K562 (cell line): ENCODE measurements around the gene C9orf50. TPM values are rescaled to one million over a fixed set of nuclear protein-coding genes. Genes with fewer than 3 reads are reported as not detected.
A peak's percentile ranks its signal among the peaks of the same experiment; 100 is the strongest.

ENCODE experiments used
- ATAC-seq: fragments of 200-7000 bp; cut with Tn5 transposase; 3 replicates; pipeline ENCODE4 v1.9.1; 2020; ENCODE audit warnings: moderate library complexity
- BruUV-seq: library from RNA; stranded (reverse); fragments of 400-500 nt; replicated peaks from 2 replicates; lab custom pipeline; 2021; lab: Mats Ljungman, UMichigan
- CTCF ChIA-PET: fragments of 300-600 bp; formaldehyde crosslinking; extraction: SDS; loops from one replicate; lab custom pipeline; 2021; ENCODE audit warnings: low intra/inter-chr PET ratio; lab: Yijun Ruan, JAX
- POLR2A ChIA-PET: fragments of 300-600, 350-650 bp; sonication (Branson Sonifier 250); formaldehyde crosslinking; extraction: SDS; loops from one replicate; lab custom pipeline; 2021; ENCODE audit warnings: antibody characterized with exemption, inconsistent platforms; lab: Yijun Ruan, JAX
- DNase-seq, 4 experiments: peaks; one replicate each; pipeline versions ENCODE4 v3.0.0 to v3.0.0-alpha.2; 2011 to 2018; ENCODE audit warnings: low spot score in 3 of 4, mixed read lengths in 3 of 4; ENCODE audit errors: extremely low read depth in 1 of 4
- FAIRE-seq: peaks from 2 replicates; lab custom pipeline; 2011; peaks lifted over from hg19 to GRCh38; lab: Jason Lieb, UNC
- H2AFZ ChIP-seq: 2 replicates; pipeline ENCODE4 v1.6.0; 2011; ENCODE audit warnings: low read depth, low read length, control low read depth, inconsistent platforms
- H3K27ac ChIP-seq: fragments of 200-600 bp; 3 replicates; pipeline ENCODE4 v1.8.0; 2011; ENCODE audit warnings: low read depth, mild to moderate bottlenecking, control low read depth, inconsistent platforms, low read length, moderate library complexity, mixed read lengths; ENCODE audit errors: extremely low read depth
- H3K27me3 ChIP-seq, 2 experiments: fragments of 300-600 bp in 1 of 2; 2 replicates in 1 of 2; 3 replicates in 1 of 2; pipeline versions ENCODE4 v1.6.0 to v1.8.0; 2011; ENCODE audit warnings: inconsistent platforms in 2 of 2, low read length in 2 of 2, mild to moderate bottlenecking in 1 of 2, mixed read lengths in 1 of 2, moderate library complexity in 1 of 2; ENCODE audit not compliant: control insufficient read depth in 2 of 2, insufficient read depth in 2 of 2
- H3K36me3 ChIP-seq: fragments of 300-600 bp; 3 replicates; pipeline ENCODE4 v1.8.0; 2011; ENCODE audit warnings: mild to moderate bottlenecking, low read length, inconsistent platforms; ENCODE audit not compliant: control insufficient read depth, insufficient read depth
- H3K4me1 ChIP-seq, 2 experiments: fragments of 200-600 bp in 1 of 2; replicated peaks in 1 of 2; 2 replicates in 1 of 2; 3 replicates in 1 of 2; pipeline versions ENCODE4 v1.5.1 to v1.8.0; 2011; ENCODE audit warnings: inconsistent platforms in 2 of 2, low read length in 2 of 2, mild to moderate bottlenecking in 1 of 2, mixed read lengths in 1 of 2, moderate library complexity in 1 of 2; ENCODE audit not compliant: control insufficient read depth in 2 of 2, insufficient read depth in 2 of 2
- H3K4me2 ChIP-seq: 2 replicates; pipeline ENCODE4 v1.6.1; 2011; ENCODE audit warnings: low read length, control low read depth, inconsistent platforms, mixed read lengths; ENCODE audit not compliant: insufficient read depth
- H3K4me3 ChIP-seq: fragments of 200-600 bp; sonication (generic), shearing (Covaris generic); 2 replicates; pipeline ENCODE4 v1.5.1; 2016; ENCODE audit warnings: control low read depth, inconsistent platforms
- H3K79me2 ChIP-seq: fragments of 200-600 bp; 3 replicates; pipeline ENCODE4 v1.8.0; 2011; ENCODE audit warnings: low read length, inconsistent platforms; ENCODE audit not compliant: control insufficient read depth, insufficient read depth
- H3K9ac ChIP-seq, 2 experiments: 2 replicates each; pipeline versions ENCODE4 v1.6.0 to v1.6.1; 2011; ENCODE audit warnings: low read depth in 2 of 2, low read length in 2 of 2, control low read depth in 1 of 2, inconsistent platforms in 1 of 2, mild to moderate bottlenecking in 1 of 2, mixed read lengths in 1 of 2; ENCODE audit not compliant: insufficient read depth in 1 of 2
- H3K9me1 ChIP-seq: one replicate; pipeline ENCODE4 v1.6.0; 2011; ENCODE audit warnings: inconsistent platforms, mild to moderate bottlenecking, low read length, moderate library complexity; ENCODE audit not compliant: control insufficient read depth, insufficient read depth
- H3K9me3 ChIP-seq: replicated peaks from 2 replicates; pipeline ENCODE4 v1.5.1; 2011; ENCODE audit warnings: low read depth, low read length, inconsistent platforms; ENCODE audit not compliant: control insufficient read depth, insufficient read depth
- H4K20me1 ChIP-seq: replicated peaks from 2 replicates; pipeline ENCODE4 v1.6.1; 2011; ENCODE audit warnings: low read length, inconsistent platforms, mixed read lengths; ENCODE audit not compliant: control insufficient read depth, insufficient read depth
- CSDE1 ChIP-seq, 2 experiments: fragments of 450-650 bp; IDR thresholded peaks; 2 replicates each; pipeline ENCODE4 v1.6.1; 2016; ENCODE audit warnings: mild to moderate bottlenecking in 1 of 2
- ETV1 ChIP-seq: fragments of 450-650 bp; conservative IDR thresholded peaks from 2 replicates; pipeline ENCODE4 v1.6.1; 2016; ENCODE audit warnings: missing genetic modification characterization, control low read depth, low read depth, missing compliant biosample characterization
- NR2C1 ChIP-seq, 2 experiments: fragments of 450-650 bp; IDR thresholded peaks; 2 replicates each; pipeline ENCODE4 v1.6.1; 2017; ENCODE audit warnings: mild to moderate bottlenecking in 2 of 2, antibody characterized with exemption in 1 of 2, inconsistent platforms in 1 of 2, missing compliant biosample characterization in 1 of 2, missing genetic modification characterization in 1 of 2
- NR2C2 ChIP-seq, 2 experiments: fragments of 200-800 bp in 1 of 2; sonication (Bioruptor generic) in 1 of 2; sonication (generic) in 1 of 2; formaldehyde crosslinking in 1 of 2; IDR thresholded peaks; 2 replicates each; pipeline versions ENCODE4 v1.6.1 to v1.8.0; 2016 to 2022; ENCODE audit warnings: mild to moderate bottlenecking in 1 of 2, missing compliant biosample characterization in 1 of 2, missing genetic modification characterization in 1 of 2, missing genetic modification reagents in 1 of 2
- USF1 ChIP-seq: sonication (generic); formaldehyde crosslinking; IDR thresholded peaks from 2 replicates; pipeline ENCODE4 v1.9.0; 2022; ENCODE audit warnings: mild to moderate bottlenecking, missing genetic modification reagents
- VEZF1 ChIP-seq: fragments of 200-800 bp; sonication (Bioruptor generic); IDR thresholded peaks from 2 replicates; pipeline ENCODE4 v1.6.1; 2017; ENCODE audit warnings: missing genetic modification characterization, missing compliant biosample characterization
- ZNF146 ChIP-seq: IDR thresholded peaks from one replicate; pipeline ENCODE4 v1.6.1; 2018; ENCODE audit warnings: missing compliant biosample characterization; ENCODE audit not compliant: unreplicated experiment
- ZNF551 ChIP-seq: fragments of 250-450 bp; sonication (Bioruptor Pico); IDR thresholded peaks from 2 replicates; pipeline ENCODE4 v1.5.0; 2021; ENCODE audit warnings: mild to moderate bottlenecking, moderate library complexity
- ZZZ3 ChIP-seq: fragments of 450-650 bp; IDR thresholded peaks from 2 replicates; pipeline ENCODE4 v1.6.1; 2016; ENCODE audit warnings: antibody characterized with exemption, mild to moderate bottlenecking, moderate library complexity
- WGBS: fragments of 100-300 bp; shearing (Covaris generic); methylation state at CpG from one replicate; pipeline ENCODE4 v1.1.6; 2016; ENCODE audit warnings: low coverage, mixed read lengths; ENCODE audit not compliant: insufficient coverage; ENCODE audit errors: missing lambda C conversion rate; 5-methylcytosine and 5-hydroxymethylcytosine counted together
- in situ Hi-C: fragments of 300-500 bp; cut with MboI; formaldehyde crosslinking; loops from 4 replicates; pipeline ENCODE4 v1.15.0; 2018; ENCODE audit warnings: inconsistent platforms, mixed read lengths
- intact Hi-C: fragments of 100-400 bp; cut with micrococcal nuclease; formaldehyde crosslinking; loops from 2 replicates; pipeline ENCODE4 v1.14.2; 2022
- polyA plus RNA-seq, 8 experiments: library from polyadenylated mRNA; depleted of rRNA in 4 of 8; stranded (reverse) in 5 of 8; unstranded in 3 of 8; fragments of >200 nt; fragmentation: Nextera tagmentation in 2 of 8; fragmentation: Illumina TruSeq in 1 of 8; extraction: Ambion mirVana in 2 of 8; extraction: Trizol in 1 of 8; gene quantifications; 2 replicates each; pipeline versions ENCODE4 v1.2.1 to v1.2.3, GENCODE V29; 2011 to 2014; ENCODE audit warnings: inconsistent platforms in 1 of 8, missing spikeins in 1 of 8
- total RNA-seq, 7 experiments: library from RNA; depleted of rRNA in 6 of 7; stranded (reverse); fragments of >200 nt in 6 of 7; fragmentation: Illumina TruSeq in 2 of 7; extraction: Trizol in 2 of 7; gene quantifications; 2 replicates each; pipeline versions ENCODE4 v1.2.1 to v1.2.3, GENCODE V29; 2011 to 2021; ENCODE audit warnings: low replicate concordance in 1 of 7
- TF ChIP-seq, protein P1 (sequence below): fragments of 250-450 bp; sonication (Bioruptor Pico); IDR thresholded peaks from 2 replicates; pipeline ENCODE4 v1.4.0; 2020; ENCODE audit warnings: mild to moderate bottlenecking
- TF ChIP-seq, protein P2 (sequence below): fragments of 250-450 bp; sonication (Bioruptor Pico); IDR thresholded peaks from 2 replicates; pipeline ENCODE4 v1.5.0; 2020; ENCODE audit warnings: mild to moderate bottlenecking

The C9orf50 gene
- total and polyA plus RNA-seq, 9 of the 15 experiments (the other 6 are each of a cell fraction or from before 2014, with no cell fraction given) = not detected

GRCh38 chr9:129666575-129666974, 45.7 kb upstream of the C9orf50 start:
- peaks cover 21 to 54% of the 10 kb centered on the region in 2 experiments for H3K27me3 ChIP-seq
- no peak overlapping the region for H3K9ac ChIP-seq
- H2AFZ ChIP-seq = no peak overlapping the region
- intact Hi-C loops (no loop called here), in situ Hi-C loops (loop anchor here (10.0 to 25.0 kb wide), 2 partner anchors 671 to 758 kb away; no protein-coding TSS in a partner anchor)
- TF ChIP-seq ETV1 (tag) (no peak), ZNF551 (CRISPR knock-in tag) (no peak), NR2C2 (CRISPR knock-in tag; IDR thresholded peaks at IDR 0.05) (no peak), NR2C2 (tag; IDR thresholded peaks at IDR 0.05) (peak; percentile 34; the same call in 1 of the 2 replicates), ZZZ3 (no peak), ZNF146 (CRISPR knock-in tag) (no peak), NR2C1 (IDR thresholded peaks at IDR 0.05) (peak; percentile 66), NR2C1 (tag; IDR thresholded peaks at IDR 0.05) (peak; percentile 82), CSDE1 (IDR thresholded peaks at IDR 0.05) (no peak), USF1 (CRISPR knock-in tag) (no peak), VEZF1 (CRISPR knock-in tag) (no peak)
- TF ChIP-seq, protein P1, sequence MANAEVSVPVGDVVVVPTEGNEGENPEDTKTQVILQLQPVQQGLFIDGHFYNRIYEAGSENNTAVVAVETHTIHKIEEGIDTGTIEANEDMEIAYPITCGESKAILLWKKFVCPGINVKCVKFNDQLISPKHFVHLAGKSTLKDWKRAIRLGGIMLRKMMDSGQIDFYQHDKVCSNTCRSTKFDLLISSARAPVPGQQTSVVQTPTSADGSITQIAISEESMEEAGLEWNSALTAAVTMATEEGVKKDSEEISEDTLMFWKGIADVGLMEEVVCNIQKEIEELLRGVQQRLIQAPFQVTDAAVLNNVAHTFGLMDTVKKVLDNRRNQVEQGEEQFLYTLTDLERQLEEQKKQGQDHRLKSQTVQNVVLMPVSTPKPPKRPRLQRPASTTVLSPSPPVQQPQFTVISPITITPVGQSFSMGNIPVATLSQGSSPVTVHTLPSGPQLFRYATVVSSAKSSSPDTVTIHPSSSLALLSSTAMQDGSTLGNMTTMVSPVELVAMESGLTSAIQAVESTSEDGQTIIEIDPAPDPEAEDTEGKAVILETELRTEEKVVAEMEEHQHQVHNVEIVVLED = no peak
- TF ChIP-seq, protein P2, sequence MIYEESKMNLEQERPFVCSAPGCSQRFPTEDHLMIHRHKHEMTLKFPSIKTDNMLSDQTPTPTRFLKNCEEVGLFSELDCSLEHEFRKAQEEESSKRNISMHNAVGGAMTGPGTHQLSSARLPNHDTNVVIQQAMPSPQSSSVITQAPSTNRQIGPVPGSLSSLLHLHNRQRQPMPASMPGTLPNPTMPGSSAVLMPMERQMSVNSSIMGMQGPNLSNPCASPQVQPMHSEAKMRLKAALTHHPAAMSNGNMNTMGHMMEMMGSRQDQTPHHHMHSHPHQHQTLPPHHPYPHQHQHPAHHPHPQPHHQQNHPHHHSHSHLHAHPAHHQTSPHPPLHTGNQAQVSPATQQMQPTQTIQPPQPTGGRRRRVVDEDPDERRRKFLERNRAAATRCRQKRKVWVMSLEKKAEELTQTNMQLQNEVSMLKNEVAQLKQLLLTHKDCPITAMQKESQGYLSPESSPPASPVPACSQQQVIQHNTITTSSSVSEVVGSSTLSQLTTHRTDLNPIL = no peak
- H3K27ac ChIP-seq = no peak overlapping the region
- no peaks in the 10 kb centered on the region for H3K79me2 ChIP-seq
- H4K20me1 ChIP-seq = peaks cover 9% of the 10 kb centered on the region; the same call in 1 of the 2 replicates
- H3K4me2 ChIP-seq = no peak overlapping the region
- 0% methylated on average over 2 of the region's 13 CpGs for WGBS
- no peak for FAIRE-seq
- no peak for DNase-seq
- ChIA-PET CTCF (no interaction called here), POLR2A (no interaction called here)
- no peaks in the 10 kb centered on the region for H3K9me3 ChIP-seq
- H3K4me1 ChIP-seq = peaks cover 0 to 31% of the 10 kb centered on the region in 2 experiments; a peak in 2 of 5 replicates
- ATAC-seq = no peak
- H3K9me1 ChIP-seq = peaks cover 3% of the 10 kb centered on the region
- H3K4me3 ChIP-seq = no peak overlapping the region
- no TSS peak for BruUV-seq
- H3K36me3 ChIP-seq = no peaks in the 10 kb centered on the region; the same call in 2 of the 3 replicates
